IPS DF 6.9 (cell line): ENCODE results near the gene STUB1.

Experiments
- DNase-seq: peaks from one replicate; pipeline ENCODE4 v3.0.0-alpha.2; 2013; ENCODE audit warnings: low read depth, low spot score
- H3K27ac ChIP-seq: one replicate; pipeline ENCODE4 v1.5.1; 2013; ENCODE audit warnings: low read length, control low read depth
- H3K27me3 ChIP-seq: 2 replicates; pipeline ENCODE4 v1.6.1; 2013; ENCODE audit warnings: mild to moderate bottlenecking, low read length; ENCODE audit not compliant: control insufficient read depth, insufficient read depth
- H3K36me3 ChIP-seq: 2 replicates; pipeline ENCODE4 v1.6.1; 2013; ENCODE audit warnings: low read length; ENCODE audit not compliant: control insufficient read depth, insufficient read depth
- H3K4me1 ChIP-seq: 2 replicates; pipeline ENCODE4 v1.6.1; 2013; ENCODE audit warnings: low read length; ENCODE audit not compliant: control insufficient read depth, insufficient read depth
- H3K4me3 ChIP-seq: 2 replicates; pipeline ENCODE4 v1.5.1; 2013; ENCODE audit warnings: mild to moderate bottlenecking, low read length
- H3K9me3 ChIP-seq: 2 replicates; pipeline ENCODE4 v1.6.1; 2013; ENCODE audit warnings: low read length, inconsistent platforms; ENCODE audit not compliant: control insufficient read depth, insufficient read depth
- WGBS: extraction: QIAGEN DNeasy Blood & Tissue Kit; methylation state at CpG from one replicate; pipeline ENCODE4 v1.1.7; 2013; ENCODE audit warnings: mixed read lengths, missing lambda C conversion rate; ENCODE audit not compliant: insufficient read length, insufficient coverage; 5-methylcytosine and 5-hydroxymethylcytosine counted together

Gene STUB1

GRCh38 chr16:657487-657886, 22.7 kb upstream of the STUB1 start:
- no CpG with 5 or more reads among the region's 22 CpGs for WGBS
- no peak overlapping the region for H3K4me3 ChIP-seq
- no peaks in the 10 kb centered on the region for H3K27me3 ChIP-seq
- peaks cover 6% of the 10 kb centered on the region for H3K4me1 ChIP-seq
- H3K27ac ChIP-seq = no peak overlapping the region
- peaks cover 14% of the 10 kb centered on the region for H3K36me3 ChIP-seq
- no peak for DNase-seq
- no peaks in the 10 kb centered on the region for H3K9me3 ChIP-seq

- Histone ChIP-seq H3K27ac (no peak overlapping the region), H3K27me3 (no peaks in the 10 kb centered on the region), H3K36me3 (peaks cover 14% of the 10 kb centered on the region), H3K4me1 (peaks cover 6% of the 10 kb centered on the region), H3K4me3 (no peak overlapping the region), H3K9me3 (no peaks in the 10 kb centered on the region)
- DNase-seq = no peak
- no CpG with 5 or more reads among the region's 35 CpGs for WGBS
These were observed 21.3 kb upstream of the STUB1 start for GRCh38 chr16:658679-659571.

- Histone ChIP-seq H3K27ac (no peak overlapping the region), H3K4me1 (peaks cover 6% of the 10 kb centered on the region), H3K4me3 (no peak overlapping the region), H3K9me3 (no peaks in the 10 kb centered on the region), H3K27me3 (no peaks in the 10 kb centered on the region), H3K36me3 (peaks cover 14% of the 10 kb centered on the region)
- DNase-seq = no peak
- WGBS = no CpG with 5 or more reads among the region's 20 CpGs
These were observed 20.6 kb upstream of the STUB1 start for GRCh38 chr16:659618-660017.

GRCh38 chr16:660132-660458, 20.1 kb upstream of the STUB1 start:
- H3K9me3 ChIP-seq = no peaks in the 10 kb centered on the region
- H3K4me3 ChIP-seq = no peak overlapping the region
- H3K27me3 ChIP-seq = no peaks in the 10 kb centered on the region
- peaks cover 10% of the 10 kb centered on the region for H3K36me3 ChIP-seq
- no peak overlapping the region for H3K27ac ChIP-seq
- no CpG with 5 or more reads among the region's 6 CpGs for WGBS
- no peak for DNase-seq
- peaks cover 6% of the 10 kb centered on the region for H3K4me1 ChIP-seq

- H3K36me3 ChIP-seq = peaks cover 6% of the 10 kb centered on the region
- DNase-seq = no peak
- H3K4me3 ChIP-seq = peak overlapping the region; percentile 4; the same call in 1 of the 2 replicates
- WGBS = no CpG with 5 or more reads among the region's 43 CpGs
- peaks cover 6% of the 10 kb centered on the region for H3K4me1 ChIP-seq
- no peak overlapping the region for H3K27ac ChIP-seq
- H3K27me3 ChIP-seq = no peaks in the 10 kb centered on the region
- H3K9me3 ChIP-seq = no peaks in the 10 kb centered on the region
These were observed 19.6 kb upstream of the STUB1 start for GRCh38 chr16:660459-661183.

GRCh38 chr16:661184-661821, 18.9 kb upstream of the STUB1 start:
- DNase-seq = no peak
- no peaks in the 10 kb centered on the region for H3K9me3 ChIP-seq
- H3K27ac ChIP-seq = no peak overlapping the region
- WGBS = no CpG with 5 or more reads among the region's 35 CpGs
- no peaks in the 10 kb centered on the region for H3K27me3 ChIP-seq
- peaks cover 6% of the 10 kb centered on the region for H3K4me1 ChIP-seq
- H3K36me3 ChIP-seq = peaks cover 5% of the 10 kb centered on the region; the same call in 1 of the 2 replicates
- H3K4me3 ChIP-seq = no peak overlapping the region

- WGBS = no CpG with 5 or more reads among the region's 19 CpGs
- H3K9me3 ChIP-seq = no peaks in the 10 kb centered on the region
- no peak for DNase-seq
- H3K4me1 ChIP-seq = peaks cover 6% of the 10 kb centered on the region
- H3K4me3 ChIP-seq = no peak overlapping the region
- H3K27me3 ChIP-seq = no peaks in the 10 kb centered on the region
- no peak overlapping the region for H3K27ac ChIP-seq
- H3K36me3 ChIP-seq = peaks cover 5% of the 10 kb centered on the region; the same call in 1 of the 2 replicates
These were observed 18.1 kb upstream of the STUB1 start for GRCh38 chr16:662095-662494.

GRCh38 chr16:662597-662996, 17.6 kb upstream of the STUB1 start:
- no peak overlapping the region for H3K4me3 ChIP-seq
- no peaks in the 10 kb centered on the region for H3K27me3 ChIP-seq
- no peak for DNase-seq
- H3K36me3 ChIP-seq = peaks cover 5% of the 10 kb centered on the region; the same call in 1 of the 2 replicates
- H3K27ac ChIP-seq = no peak overlapping the region
- no peaks in the 10 kb centered on the region for H3K9me3 ChIP-seq
- peaks cover 6% of the 10 kb centered on the region for H3K4me1 ChIP-seq
- no CpG with 5 or more reads among the region's 21 CpGs for WGBS

GRCh38 chr16:666572-666971, 13.6 kb upstream of the STUB1 start:
- no peak overlapping the region for H3K27ac ChIP-seq
- H3K9me3 ChIP-seq = no peaks in the 10 kb centered on the region
- H3K27me3 ChIP-seq = no peaks in the 10 kb centered on the region
- H3K4me1 ChIP-seq = no peaks in the 10 kb centered on the region
- peaks cover 26% of the 10 kb centered on the region for H3K36me3 ChIP-seq
- WGBS = no CpG with 5 or more reads among the region's 13 CpGs
- H3K4me3 ChIP-seq = no peak overlapping the region
- no peak for DNase-seq

GRCh38 chr16:667113-667779, 13.0 kb upstream of the STUB1 start:
- Histone ChIP-seq H3K36me3 (peaks cover 32% of the 10 kb centered on the region), H3K9me3 (no peaks in the 10 kb centered on the region), H3K4me1 (no peaks in the 10 kb centered on the region), H3K27me3 (no peaks in the 10 kb centered on the region), H3K27ac (no peak overlapping the region), H3K4me3 (no peak overlapping the region)
- no CpG with 5 or more reads among the region's 22 CpGs for WGBS
- DNase-seq = no peak
